ENCODE results near the gene PRKRA. TPM values are rescaled to one million over a fixed set of nuclear protein-coding genes. Genes with fewer than 3 reads are reported as not detected.

PRKRA gene
- total RNA-seq, 3 donors from 2014 or later, result 28.7 to 55.6 (median 31.5) TPM

DNA sequence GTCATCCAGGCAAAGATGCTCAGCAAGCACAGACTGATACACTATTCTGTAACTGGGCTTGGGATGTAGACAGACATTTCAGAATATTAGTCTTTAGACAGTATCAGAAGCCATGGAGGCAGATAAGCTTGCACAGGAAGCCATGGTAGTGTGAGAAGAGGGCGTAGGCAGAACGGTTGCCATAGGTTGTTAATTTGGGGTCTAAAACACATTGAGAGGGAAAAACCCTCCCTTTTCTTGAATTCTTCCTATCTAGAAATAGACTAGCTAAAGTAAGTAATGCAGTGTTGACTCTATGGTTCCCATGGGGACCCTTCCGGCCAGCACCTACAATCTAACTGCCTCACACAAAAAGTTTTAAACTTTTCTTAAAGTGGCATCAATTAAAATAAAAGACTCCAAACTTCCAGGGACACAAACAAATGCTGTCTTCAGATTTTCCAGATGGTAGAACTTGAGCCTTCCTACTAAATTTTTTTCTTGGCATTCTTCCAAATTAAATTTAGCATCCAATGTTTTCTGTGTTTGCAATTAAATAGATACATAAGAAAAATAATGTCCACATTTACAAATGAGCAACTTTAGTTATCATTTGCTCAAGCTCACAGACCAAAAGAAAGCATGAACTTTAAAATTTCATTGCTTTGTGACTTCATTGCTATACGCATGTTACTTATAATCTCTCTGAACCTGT is 1.9 kb downstream of the PRKRA start:
- ATAC-seq, result no peak
- no peak overlapping the region for H3K4me3 ChIP-seq
- DNase-seq, result no peak
- intact Hi-C loops (cut with DNase I, micrococcal nuclease), result no loop called here
- no peaks in the 10 kb centered on the region for H3K36me3 ChIP-seq (ENCODE audit: low read depth)
- peaks cover 13% of the 10 kb centered on the region for H3K4me1 ChIP-seq (ENCODE audit: low read depth)
- no peaks in the 10 kb centered on the region for H3K9me3 ChIP-seq
- TF ChIP-seq, protein P1, sequence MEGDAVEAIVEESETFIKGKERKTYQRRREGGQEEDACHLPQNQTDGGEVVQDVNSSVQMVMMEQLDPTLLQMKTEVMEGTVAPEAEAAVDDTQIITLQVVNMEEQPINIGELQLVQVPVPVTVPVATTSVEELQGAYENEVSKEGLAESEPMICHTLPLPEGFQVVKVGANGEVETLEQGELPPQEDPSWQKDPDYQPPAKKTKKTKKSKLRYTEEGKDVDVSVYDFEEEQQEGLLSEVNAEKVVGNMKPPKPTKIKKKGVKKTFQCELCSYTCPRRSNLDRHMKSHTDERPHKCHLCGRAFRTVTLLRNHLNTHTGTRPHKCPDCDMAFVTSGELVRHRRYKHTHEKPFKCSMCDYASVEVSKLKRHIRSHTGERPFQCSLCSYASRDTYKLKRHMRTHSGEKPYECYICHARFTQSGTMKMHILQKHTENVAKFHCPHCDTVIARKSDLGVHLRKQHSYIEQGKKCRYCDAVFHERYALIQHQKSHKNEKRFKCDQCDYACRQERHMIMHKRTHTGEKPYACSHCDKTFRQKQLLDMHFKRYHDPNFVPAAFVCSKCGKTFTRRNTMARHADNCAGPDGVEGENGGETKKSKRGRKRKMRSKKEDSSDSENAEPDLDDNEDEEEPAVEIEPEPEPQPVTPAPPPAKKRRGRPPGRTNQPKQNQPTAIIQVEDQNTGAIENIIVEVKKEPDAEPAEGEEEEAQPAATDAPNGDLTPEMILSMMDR (IDR thresholded peaks at IDR 0.05), result no peak

- DNase-seq, result no peak
- TF ChIP-seq, protein P1 (IDR thresholded peaks at IDR 0.05), result no peak
- H3K36me3 ChIP-seq (ENCODE audit: low read depth), result no peaks in the 10 kb centered on the region
- ATAC-seq, result no peak
- H3K4me1 ChIP-seq (ENCODE audit: low read depth), result no peaks in the 10 kb centered on the region
- H3K4me3 ChIP-seq, result no peak overlapping the region
- intact Hi-C loops (cut with DNase I, micrococcal nuclease), result no loop called here
- H3K9me3 ChIP-seq, result no peaks in the 10 kb centered on the region
Measured at GRCh38 chr2:178441426-178441825, 9.5 kb downstream of the PRKRA start.

DNA sequence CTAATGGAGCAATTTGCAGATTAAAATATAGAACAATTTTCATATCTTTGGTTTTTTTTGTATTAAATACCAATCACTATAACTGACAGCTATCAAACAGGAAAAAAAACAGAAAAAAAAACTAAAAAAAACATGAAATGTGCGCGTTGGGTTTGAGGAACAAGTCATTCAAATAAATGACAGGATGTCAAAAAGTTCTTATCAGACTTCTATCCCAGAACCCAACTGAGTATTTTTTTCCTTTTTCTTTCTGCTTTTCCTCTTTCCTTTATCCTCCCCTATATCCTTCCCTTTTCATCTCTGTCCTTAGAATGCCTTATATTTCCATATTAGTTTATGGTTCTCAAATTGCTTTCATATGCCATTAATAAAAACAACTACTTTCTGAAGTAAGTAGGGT is 14.3 kb downstream of the PRKRA start:
- no peak for DNase-seq
- TF ChIP-seq, protein P1 (IDR thresholded peaks at IDR 0.05), result no peak
- intact Hi-C loops (cut with DNase I, micrococcal nuclease), result no loop called here
- peaks cover 6% of the 10 kb centered on the region for H3K36me3 ChIP-seq (ENCODE audit: low read depth)
- H3K9me3 ChIP-seq, result no peaks in the 10 kb centered on the region
- no peaks in the 10 kb centered on the region for H3K4me1 ChIP-seq (ENCODE audit: low read depth)
- H3K4me3 ChIP-seq, result no peak overlapping the region
- no peak for ATAC-seq

- intact Hi-C loops (cut with DNase I, micrococcal nuclease), result no loop called here
- ATAC-seq (no peak), DNase-seq (no peak)
- peaks cover 11% of the 10 kb centered on the region for H3K36me3 ChIP-seq (ENCODE audit: low read depth)
- H3K9me3 ChIP-seq, result peaks cover 2% of the 10 kb centered on the region
- TF ChIP-seq, protein P1 (IDR thresholded peaks at IDR 0.05), result no peak
- no peaks in the 10 kb centered on the region for H3K4me1 ChIP-seq (ENCODE audit: low read depth)
- H3K4me3 ChIP-seq, result no peak overlapping the region
Measured at GRCh38 chr2:178429336-178429735, 21.6 kb downstream of the PRKRA start.

GRCh38 chr2:178428396-178428806 is 22.6 kb downstream of the PRKRA start:
- ATAC-seq (no peak), DNase-seq (no peak)
- TF ChIP-seq, protein P1 (IDR thresholded peaks at IDR 0.05), result no peak
- Histone ChIP-seq H3K4me3 (no peak overlapping the region), H3K4me1 (ENCODE audit: low read depth) (no peaks in the 10 kb centered on the region), H3K9me3 (peaks cover 2% of the 10 kb centered on the region), H3K36me3 (ENCODE audit: low read depth) (peaks cover 11% of the 10 kb centered on the region)
- intact Hi-C loops (cut with DNase I, micrococcal nuclease), result no loop called here

Data from mucosa of descending colon (tissue), 3 donors.